ENCODE measurements around the gene GATA2.

DNA sequence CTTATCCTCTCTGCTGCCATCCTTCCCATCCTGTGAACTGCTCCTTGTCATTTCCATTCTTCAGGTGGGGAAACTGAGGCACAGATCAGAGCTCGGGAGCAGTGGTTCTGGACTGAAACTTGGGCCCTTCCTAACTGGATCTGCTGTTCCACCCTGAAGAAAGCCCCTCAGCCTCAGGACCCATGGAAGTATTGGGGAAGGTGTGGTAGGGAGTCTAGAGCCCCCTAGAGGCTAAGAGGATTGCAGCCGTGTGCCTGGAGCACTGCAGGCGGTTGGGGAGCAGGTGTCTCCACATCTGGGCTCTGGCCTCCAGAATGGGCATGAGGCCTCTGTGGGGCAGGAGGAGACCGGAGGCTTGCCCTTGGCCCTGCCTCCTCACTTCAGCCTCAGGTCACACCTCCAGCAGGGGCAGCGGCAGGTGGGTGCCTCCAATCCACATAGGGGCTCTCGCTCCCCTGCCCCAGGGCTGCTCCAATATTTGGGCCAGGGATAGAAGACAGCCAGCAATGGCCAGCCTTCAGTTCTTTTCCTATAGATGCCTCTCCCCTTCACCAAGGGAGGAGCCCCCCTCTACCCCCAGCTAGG, 54.4 kb downstream of the GATA2 start:
- TF ChIP-seq EP300 (IDR thresholded peaks at IDR 0.05): no peak
- TF ChIP-seq, protein P1, sequence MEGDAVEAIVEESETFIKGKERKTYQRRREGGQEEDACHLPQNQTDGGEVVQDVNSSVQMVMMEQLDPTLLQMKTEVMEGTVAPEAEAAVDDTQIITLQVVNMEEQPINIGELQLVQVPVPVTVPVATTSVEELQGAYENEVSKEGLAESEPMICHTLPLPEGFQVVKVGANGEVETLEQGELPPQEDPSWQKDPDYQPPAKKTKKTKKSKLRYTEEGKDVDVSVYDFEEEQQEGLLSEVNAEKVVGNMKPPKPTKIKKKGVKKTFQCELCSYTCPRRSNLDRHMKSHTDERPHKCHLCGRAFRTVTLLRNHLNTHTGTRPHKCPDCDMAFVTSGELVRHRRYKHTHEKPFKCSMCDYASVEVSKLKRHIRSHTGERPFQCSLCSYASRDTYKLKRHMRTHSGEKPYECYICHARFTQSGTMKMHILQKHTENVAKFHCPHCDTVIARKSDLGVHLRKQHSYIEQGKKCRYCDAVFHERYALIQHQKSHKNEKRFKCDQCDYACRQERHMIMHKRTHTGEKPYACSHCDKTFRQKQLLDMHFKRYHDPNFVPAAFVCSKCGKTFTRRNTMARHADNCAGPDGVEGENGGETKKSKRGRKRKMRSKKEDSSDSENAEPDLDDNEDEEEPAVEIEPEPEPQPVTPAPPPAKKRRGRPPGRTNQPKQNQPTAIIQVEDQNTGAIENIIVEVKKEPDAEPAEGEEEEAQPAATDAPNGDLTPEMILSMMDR (IDR thresholded peaks at IDR 0.05): no peak

All from tibial nerve (tissue), 4 donors.